Mammary epithelial cell (primary cell): ENCODE results near the gene SDK1.

Experiments
- EZH2 ChIP-seq: IDR thresholded peaks from 2 replicates; pipeline ENCODE4 v1.6.1; 2012; ENCODE audit warnings: low read length, inconsistent platforms, borderline replicate concordance
- TF ChIP-seq, protein P1 (sequence below), 2 donors: IDR thresholded peaks in 1 of 2; conservative IDR thresholded peaks in 1 of 2; 2 replicates each; pipeline ENCODE4 v1.5.1; 2011 to 2012; ENCODE audit warnings: inconsistent platforms in 2 of 2, low read length in 2 of 2, mild to moderate bottlenecking in 2 of 2, control low read depth in 1 of 2, low read depth in 1 of 2; ENCODE audit not compliant: insufficient read depth in 1 of 2; ENCODE audit errors: extremely low read depth in 1 of 2

DNA sequence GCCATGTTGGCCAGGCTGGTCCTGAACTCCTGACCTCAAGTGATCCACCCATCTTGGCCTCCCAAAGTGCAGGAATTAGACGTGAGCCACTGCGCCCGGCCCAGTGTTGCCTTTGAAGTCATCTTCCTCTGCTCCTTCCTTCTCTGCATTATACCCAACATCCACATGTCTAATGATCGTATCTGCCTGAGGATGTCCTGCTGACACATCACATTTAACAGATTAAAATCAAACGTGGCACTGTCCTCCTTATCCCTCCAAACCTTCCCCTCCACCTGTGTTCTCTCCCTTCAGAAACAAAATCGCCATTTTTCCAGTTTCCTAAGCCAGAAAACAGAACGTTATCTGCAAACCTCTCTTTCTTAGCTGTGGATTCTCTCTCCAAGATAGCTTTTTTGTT lies 8.4 kb upstream of the SDK1 start:
- TF ChIP-seq, protein P1, sequence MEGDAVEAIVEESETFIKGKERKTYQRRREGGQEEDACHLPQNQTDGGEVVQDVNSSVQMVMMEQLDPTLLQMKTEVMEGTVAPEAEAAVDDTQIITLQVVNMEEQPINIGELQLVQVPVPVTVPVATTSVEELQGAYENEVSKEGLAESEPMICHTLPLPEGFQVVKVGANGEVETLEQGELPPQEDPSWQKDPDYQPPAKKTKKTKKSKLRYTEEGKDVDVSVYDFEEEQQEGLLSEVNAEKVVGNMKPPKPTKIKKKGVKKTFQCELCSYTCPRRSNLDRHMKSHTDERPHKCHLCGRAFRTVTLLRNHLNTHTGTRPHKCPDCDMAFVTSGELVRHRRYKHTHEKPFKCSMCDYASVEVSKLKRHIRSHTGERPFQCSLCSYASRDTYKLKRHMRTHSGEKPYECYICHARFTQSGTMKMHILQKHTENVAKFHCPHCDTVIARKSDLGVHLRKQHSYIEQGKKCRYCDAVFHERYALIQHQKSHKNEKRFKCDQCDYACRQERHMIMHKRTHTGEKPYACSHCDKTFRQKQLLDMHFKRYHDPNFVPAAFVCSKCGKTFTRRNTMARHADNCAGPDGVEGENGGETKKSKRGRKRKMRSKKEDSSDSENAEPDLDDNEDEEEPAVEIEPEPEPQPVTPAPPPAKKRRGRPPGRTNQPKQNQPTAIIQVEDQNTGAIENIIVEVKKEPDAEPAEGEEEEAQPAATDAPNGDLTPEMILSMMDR (conservative IDR thresholded peaks at IDR 0.05 in 1 of 2, IDR thresholded peaks at IDR 0.05 in 1 of 2; ENCODE audit: extremely low read depth in 1 of 2, insufficient read depth in 1 of 2, low read depth in 1 of 2, low read length in 2 of 2) = no peak
- no peak for TF ChIP-seq EZH2
